Breast epithelium (tissue), 3 donors: ENCODE data around the gene NXPE4.

Experiments
- CTCF ChIP-seq, 3 donors: fragments of 450-650 bp; IDR thresholded peaks; one replicate each; pipeline ENCODE4 v1.5.1; 2016 to 2017; ENCODE audit warnings: antibody characterized with exemption in 3 of 3, mild to moderate bottlenecking in 3 of 3, moderate library complexity in 3 of 3
- POLR2A ChIP-seq: fragments of 450-650 bp; IDR thresholded peaks from one replicate; pipeline ENCODE4 v1.6.1; 2016; ENCODE audit warnings: antibody characterized with exemption, mild to moderate bottlenecking, moderate library complexity
- POLR2AphosphoS5 ChIP-seq, 3 donors: sonication (generic); formaldehyde crosslinking; IDR thresholded peaks; one replicate each; pipeline ENCODE4 v1.6.1; 2017; ENCODE audit warnings: antibody characterized with exemption in 3 of 3

DNA sequence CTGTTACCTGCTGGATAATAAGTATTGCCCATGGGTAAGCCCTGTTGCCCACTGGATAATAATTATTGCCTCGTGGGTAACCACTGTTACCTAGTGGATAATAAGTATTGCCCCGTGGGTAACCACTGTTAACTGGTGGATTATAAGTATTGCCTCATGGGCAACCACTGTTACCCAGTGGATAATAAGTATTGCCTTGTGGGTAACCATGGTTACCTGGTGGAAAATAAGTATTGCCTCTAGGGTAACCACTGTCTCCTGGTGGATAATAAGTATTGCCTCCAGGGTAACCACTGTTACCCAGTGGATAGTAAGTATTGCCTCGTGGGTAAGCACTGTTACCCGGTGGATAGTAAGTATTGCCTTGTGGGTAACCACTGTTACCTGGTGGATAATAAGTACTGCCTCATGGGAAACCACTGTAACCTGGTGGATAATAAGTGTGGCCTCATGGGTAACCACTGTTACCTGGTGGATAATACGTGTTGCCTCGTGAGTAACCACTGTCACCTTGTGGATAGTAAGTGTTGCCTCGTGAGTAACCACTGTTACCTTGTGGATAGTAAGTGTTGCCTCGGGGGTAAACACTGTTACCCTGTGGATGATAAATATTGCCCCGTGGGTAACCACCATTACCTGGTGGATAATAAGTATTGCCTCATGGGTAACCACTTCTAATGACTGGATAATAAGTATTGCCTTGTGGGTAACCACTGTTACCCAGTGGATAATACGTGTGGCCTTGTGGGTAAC is 29.0 kb upstream of the NXPE4 start:
- no peak for TF ChIP-seq CTCF (IDR thresholded peaks at IDR 0.05)
- no peak for TF ChIP-seq POLR2A
- no peak for TF ChIP-seq POLR2AphosphoS5 (IDR thresholded peaks at IDR 0.05)
